Stimulated activated CD8-positive, alpha-beta memory T cell treated with anti-CD3 and anti-CD28 coated beads, Interleukin-2, amount 100 ng/mL, for 48 hours (primary cell): ENCODE results near the gene RPRD1B.

Experiments
- DNase-seq, 2 donors: peaks; one replicate each; pipeline ENCODE4 v3.0.0-alpha.2; 2020; ENCODE audit warnings: low read depth in 2 of 2

Gene RPRD1B

GRCh38 chr20:38036366-38036765 is 2.8 kb downstream of the RPRD1B start:
- DNase-seq = no peak

DNA sequence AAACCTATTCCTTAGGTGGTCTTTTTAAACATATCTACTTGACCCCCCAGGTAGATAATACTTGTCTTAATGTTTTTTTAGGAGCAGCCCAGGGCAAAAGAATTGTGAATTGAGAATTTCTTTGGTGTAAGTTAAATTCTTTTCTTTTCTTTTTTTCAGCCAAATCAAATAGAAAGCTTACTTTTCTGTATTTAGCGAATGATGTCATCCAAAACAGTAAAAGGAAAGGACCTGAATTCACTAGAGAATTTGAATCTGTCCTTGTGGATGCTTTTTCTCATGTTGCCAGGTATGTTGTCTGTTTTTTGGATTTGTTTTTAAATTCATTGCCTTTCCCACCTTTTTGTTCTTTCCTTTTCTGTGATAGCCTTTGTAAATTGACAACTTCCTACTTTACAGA is 6.7 kb downstream of the RPRD1B start:
- no peak for DNase-seq

DNA sequence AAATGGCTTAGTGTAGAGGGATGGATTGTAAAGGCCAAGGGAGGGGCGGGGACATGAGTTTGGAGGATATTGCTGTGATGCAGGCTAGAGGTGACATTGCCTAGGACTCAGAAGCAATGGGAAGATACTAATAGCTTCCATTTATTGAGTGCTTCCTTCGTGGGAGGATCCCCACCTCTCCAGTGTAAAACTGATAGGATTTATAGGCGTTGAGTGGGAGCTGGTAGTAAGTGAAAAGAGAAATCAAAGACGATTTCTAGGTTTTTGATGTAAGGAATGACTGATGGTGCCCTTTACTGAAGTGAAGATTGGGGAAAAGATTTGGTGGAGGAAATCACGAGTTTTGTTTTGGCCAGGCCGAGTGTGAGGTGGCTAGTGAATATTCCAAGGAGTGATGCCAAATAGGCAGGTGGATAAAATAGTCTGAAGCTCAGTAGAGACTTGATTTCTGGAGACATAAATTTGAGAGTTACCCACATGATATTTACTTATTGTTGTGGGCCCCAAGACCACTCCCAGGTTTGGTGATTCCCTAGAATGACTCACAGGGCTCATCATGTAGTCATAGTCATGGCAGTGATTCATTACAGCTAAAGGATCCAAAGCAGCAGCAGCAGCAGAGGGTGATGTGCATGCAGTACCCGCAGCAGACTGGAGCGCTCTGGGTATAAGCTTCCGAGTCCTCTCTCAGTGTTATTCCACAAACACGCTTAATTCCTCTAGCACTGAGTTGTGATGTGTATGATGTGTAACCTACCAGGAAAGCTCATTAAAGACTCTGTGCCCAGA is 10.2 kb downstream of the RPRD1B start:
- no peak for DNase-seq

GRCh38 chr20:38044685-38045084 is 11.1 kb downstream of the RPRD1B start:
- no peak for DNase-seq

GRCh38 chr20:38046572-38046971 is 13.0 kb downstream of the RPRD1B start:
- no peak for DNase-seq

- DNase-seq = no peak
Measured at GRCh38 chr20:38049800-38050199, 16.3 kb downstream of the RPRD1B start.

DNA sequence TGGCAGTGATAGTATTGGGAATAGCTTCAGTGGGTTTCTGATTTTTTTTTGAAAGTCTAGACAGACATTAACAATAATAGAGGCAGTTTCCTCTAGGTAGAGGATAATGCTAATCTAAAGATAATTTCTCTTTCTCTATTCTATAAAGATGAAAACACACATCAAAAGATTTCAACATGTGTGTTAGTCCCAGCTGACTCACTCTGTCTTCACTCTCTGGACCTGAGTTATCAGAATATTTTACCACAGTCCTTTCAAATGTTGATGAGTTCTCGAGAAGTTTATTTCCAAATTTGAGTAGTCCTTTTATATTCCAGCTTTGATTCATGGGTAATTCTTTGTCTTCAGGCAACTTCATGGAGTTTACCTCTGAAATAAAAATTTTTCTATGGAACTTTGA is 17.1 kb downstream of the RPRD1B start:
- DNase-seq = no peak

DNA sequence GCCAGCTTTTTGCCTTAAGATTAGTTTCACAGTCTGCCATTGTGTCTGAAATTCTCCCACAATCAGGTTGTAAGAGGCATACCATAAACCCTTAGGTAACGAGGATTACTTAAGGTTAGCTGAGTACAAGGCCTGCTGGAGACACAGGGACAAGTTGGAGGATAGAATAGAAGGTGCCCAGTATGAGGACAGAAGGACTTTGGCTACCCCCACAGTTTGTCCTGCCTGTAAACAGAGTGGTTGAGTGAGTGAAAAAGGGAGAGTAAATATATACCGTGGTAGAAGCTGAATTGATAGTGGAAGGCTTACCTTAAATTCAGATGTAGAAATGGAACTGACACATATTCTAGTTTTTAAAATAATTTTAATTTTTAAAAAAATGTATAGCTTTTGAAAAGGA is 19.3 kb downstream of the RPRD1B start:
- no peak for DNase-seq

- no peak for DNase-seq
Measured at GRCh38 chr20:38054647-38055046, 21.1 kb downstream of the RPRD1B start.

- no peak for DNase-seq
Measured at GRCh38 chr20:38055294-38055693, 21.7 kb downstream of the RPRD1B start.

DNA sequence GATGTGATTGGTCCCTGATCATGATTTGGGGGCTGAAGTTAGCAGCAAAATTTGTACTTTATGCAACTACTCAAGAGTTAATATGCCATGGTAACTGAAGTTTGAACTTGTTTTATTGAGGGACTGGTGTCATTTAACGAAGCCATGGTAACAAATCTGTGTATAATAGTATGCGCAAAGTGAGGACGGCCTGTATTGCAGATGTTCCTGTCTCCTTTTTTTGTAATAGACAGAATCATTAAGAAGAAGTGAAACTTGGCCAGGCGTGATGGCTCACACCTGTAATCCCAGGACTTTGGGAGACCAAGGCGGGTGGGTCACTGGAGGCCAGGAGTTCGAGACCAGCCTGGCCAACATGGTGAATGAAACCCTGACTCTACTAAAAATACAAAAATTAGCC is 22.3 kb downstream of the RPRD1B start:
- no peak for DNase-seq

- DNase-seq = peak; percentile 65
Measured at GRCh38 chr20:38057351-38057972, 23.9 kb downstream of the RPRD1B start.

DNA sequence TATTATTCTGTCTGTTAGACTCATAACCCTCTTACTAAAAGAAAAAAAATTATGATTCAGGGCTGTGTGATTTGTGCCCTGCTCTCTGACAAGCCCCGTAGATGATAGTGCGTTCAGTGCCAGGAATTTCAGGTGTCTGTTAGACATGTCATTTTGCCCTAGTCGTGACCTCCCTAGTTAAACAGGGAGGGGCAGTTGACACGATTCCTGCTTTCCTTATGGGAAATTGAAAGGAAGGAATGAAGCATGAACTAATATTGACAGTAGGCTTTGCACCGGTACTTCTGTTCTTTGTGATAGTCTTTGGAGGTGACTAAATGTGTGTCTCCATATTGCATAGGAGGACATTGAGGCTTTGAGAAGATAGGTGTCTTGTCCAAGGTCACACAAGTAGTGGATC is 26.3 kb downstream of the RPRD1B start:
- DNase-seq = no peak

- DNase-seq = no peak
Measured at GRCh38 chr20:38060536-38060935, 27.0 kb downstream of the RPRD1B start.

DNA sequence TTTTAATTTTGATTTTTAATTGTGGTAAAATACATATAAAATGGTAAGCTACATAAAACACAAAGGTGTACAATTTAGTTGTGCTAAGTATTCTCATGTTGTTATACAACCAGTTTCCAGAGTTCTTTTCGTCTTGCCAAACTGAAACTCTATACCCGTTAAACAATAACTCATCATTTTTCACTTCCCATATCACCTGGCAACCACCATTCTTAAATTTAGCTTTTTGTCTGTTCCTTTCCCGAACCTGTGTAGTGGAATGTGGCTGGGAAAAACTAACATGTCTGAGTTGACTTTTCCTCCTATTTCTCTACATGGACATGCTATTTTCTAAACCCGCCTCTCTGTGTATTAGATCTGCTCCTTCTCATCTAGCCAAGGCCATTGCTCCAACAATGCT is 27.6 kb downstream of the RPRD1B start:
- DNase-seq = no peak

DNA sequence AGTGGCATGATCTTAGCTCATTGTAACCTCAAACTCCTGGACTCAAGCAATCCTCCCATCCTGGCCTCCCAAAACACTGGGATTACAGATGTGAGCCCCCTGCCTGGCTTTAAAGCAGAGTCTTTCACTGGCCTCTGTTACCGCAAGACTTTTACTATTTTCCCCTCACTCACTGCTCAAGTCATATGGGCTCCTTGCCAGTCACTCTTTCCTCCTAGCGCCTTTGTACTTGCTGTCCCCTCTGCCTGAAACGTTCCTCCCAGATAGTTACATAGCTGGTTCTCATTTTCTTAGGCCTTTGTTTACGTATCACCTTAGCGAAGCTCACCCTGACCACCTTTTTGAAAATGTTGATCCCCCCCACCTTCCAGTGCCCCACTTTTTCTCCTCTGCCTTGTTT is 29.3 kb downstream of the RPRD1B start:
- no peak for DNase-seq

DNA sequence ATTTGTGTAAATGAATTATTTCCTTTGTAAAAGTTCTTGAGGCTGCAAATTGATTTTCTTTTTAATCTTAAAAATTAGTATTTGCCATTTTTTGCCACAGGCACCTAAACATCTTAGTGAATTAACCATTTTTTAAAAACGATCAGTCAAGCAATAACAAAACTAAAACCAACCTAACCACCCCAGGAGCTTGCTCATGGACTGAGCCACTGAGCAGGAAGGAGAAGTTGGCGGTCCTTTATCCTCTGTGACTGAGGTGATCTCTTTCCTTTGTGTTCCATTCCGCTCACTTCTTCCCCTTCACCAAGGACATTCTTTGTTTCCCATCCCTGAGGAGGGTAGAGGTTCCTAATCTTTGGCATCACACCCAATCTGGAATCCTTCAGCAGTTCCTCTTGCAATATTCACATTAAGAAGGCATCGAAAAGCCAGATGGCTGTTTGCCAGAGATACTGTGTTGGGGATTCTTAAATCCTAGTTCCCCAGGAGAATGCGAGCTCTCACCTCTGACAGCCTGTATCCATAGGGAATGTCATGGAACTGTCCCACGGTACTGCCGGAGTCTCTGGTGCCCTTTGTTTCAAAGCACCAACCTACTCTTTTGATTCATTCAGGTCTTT is 30.5 kb downstream of the RPRD1B start:
- DNase-seq = no peak

GRCh38 chr20:38065764-38066375 is 32.3 kb downstream of the RPRD1B start:
- no peak for DNase-seq

- DNase-seq = no peak
Measured at GRCh38 chr20:38066969-38067716, 33.6 kb downstream of the RPRD1B start.

- no peak for DNase-seq
Measured at GRCh38 chr20:38067717-38068365, 34.3 kb downstream of the RPRD1B start.

DNA sequence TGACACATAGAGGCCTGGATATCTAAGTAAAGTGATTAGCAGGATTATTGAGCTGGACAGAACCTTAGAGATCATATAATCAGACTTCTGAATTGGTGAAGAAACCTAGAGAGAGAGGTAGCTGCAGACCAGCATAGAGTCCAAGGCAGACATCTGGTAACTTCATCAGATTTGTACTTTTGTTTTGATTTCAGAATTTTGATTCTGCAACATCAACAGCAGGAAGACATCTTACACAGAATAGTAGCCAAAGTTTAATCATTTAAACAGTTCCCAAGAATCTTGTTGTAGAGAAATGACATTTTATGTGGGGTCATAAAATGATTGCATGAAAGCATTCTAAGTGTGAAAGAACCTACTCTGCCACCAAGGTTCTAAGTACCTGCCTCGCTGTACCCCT is 39.4 kb downstream of the RPRD1B start:
- DNase-seq = no peak
